Smooth muscle cell of the brain vasculature (primary cell): ENCODE results near the gene EPHB2.
A peak's percentile ranks its signal among the peaks of the same experiment; 100 is the strongest.

ENCODE experiments used
- DNase-seq: peaks from one replicate; pipeline ENCODE4 v3.0.0-alpha.2; 2012; ENCODE audit warnings: low read depth, low spot score

EPHB2 gene

DNA sequence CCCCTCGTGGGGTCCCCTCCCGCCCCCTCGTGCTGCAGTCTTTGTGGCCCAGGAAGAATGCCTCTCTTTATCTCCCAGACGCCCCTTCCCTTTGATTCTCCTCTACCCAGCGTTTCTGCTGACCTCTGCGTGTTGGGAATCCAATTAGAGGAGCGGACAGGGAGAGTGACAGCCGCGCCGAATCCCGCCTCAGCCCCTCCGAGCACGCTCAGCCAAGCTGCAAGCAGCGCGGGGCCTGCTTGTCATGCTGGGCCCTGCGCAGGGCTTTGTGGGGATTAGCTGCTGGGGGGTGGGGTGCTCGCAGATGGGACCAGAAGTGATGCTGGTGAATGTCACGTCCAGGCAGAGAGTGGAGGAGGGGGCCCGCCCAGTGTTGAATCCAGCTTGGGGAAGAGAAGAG lies 91.1 kb downstream of the EPHB2 start:
- no peak for DNase-seq

- DNase-seq, result no peak
Measured at GRCh38 chr1:22803833-22804232, 93.2 kb downstream of the EPHB2 start.

DNA sequence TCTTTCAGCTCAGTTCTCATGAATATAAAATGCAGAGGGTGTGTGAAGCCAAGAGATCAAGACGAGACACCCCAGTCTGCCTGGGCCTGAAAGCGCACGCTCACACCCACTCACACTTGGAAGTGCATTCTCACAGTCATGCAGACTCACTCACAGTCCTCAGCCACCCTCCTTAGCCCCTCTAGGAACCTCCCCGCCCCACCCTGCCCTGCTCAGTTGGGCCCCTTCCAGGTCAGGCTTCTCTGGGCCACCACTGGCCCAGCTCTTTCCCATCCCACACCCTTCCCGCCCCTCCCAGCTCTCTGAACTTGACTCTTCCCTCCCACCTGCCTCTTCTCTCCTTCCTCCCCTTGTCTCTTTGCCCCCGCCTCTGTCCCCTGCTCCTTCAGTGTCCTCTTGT lies 93.8 kb downstream of the EPHB2 start:
- no peak for DNase-seq

DNA sequence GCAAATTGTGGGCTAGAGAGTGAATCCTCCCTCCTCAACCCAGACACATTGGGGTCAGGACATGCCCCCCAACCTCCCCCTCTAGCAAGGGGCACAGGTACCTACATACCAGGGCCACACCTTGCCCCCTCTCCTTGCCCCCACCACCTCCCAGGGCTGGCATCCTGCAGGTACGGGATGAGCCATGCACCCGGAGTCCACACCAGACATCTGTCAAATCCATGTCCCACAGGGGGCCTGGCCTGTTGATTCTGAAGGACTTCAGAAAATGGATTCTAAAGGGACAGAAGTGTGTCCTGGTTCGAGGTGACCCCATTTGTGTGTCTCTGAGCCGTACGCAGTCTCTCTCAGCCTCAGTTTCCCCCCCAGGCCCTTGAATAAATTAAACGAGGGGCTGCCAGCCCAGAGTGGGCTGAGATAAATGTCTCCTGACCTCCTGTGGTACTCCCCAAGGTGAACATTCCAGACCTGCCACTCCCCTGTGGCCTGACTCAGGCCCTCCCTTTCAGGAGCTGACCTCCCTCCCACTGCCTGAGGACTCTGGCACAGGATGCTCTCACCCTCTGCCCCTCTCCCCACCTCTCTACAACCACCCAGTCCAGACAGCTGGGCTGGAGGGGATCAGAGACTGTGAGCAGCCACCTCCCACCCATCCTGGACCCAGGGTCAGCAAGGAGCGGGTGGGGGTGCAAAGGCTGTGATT lies 94.5 kb downstream of the EPHB2 start:
- no peak for DNase-seq

- no peak for DNase-seq
Measured at GRCh38 chr1:22805672-22806038, 95.0 kb downstream of the EPHB2 start.

DNA sequence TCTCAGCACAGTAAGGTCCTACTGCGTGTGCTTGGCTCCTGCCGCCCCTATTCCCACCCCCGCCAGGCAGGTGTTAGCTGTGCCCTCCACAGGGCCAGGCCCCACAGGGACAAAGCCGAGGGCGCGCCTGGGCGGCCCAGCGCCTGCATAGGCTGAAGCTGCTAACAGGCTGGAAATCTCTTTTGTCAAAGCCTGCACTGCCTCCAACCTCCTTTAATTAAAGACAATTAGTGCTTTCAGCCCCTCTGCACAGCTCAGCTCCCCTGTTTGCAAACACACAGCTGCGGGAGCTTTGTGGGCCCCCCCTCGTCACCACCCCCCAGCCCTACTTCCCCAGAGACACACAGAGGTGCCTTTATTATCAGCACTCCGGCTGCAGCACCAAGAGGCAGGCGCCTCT lies 95.9 kb downstream of the EPHB2 start:
- no peak for DNase-seq

- no peak for DNase-seq
Measured at GRCh38 chr1:22807340-22807739, 96.7 kb downstream of the EPHB2 start.

GRCh38 chr1:22808186-22808675 lies 97.6 kb downstream of the EPHB2 start:
- no peak for DNase-seq

- DNase-seq, result peak; percentile 23
Measured at GRCh38 chr1:22808676-22809483, 98.2 kb downstream of the EPHB2 start.

DNA sequence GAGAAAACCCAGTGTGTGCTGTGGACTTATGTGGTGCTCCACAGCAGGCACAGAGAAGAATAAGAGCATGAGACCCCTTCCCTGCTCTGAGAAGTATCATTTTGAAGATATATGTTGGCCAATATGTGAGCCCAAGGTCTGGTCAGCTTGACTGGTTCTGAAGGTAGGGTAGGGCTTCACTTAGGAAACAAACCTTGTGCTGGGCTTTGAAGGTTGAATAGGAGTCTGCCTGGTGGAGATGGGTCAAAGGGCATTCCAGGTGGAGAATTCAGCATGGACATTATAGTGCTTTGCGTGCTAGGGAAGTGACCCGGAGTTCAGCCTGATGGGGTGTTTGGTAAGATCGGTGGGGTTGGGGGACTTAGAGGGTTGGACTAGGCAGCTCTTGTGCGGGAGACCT lies 99.1 kb downstream of the EPHB2 start:
- DNase-seq, result no peak

DNA sequence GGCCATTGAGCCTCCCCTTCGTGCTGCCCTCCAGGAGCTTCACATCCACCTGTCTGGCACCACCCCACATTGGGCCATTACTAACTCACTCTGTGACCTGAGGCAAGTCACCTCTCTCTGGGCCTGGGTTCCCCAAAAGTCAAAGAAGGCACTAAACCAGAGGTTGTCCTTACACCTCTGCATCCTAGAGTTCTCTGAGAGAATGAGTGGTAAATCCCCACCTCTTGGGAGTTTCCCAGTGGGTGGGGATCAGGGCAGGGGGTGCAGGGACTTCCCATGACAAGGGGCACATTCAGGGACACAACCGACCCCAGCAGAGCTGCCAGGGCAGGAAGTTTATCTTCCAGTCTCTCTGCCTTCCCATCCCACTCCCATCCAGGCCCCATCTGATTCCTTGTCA lies 99.7 kb downstream of the EPHB2 start:
- no peak for DNase-seq

DNA sequence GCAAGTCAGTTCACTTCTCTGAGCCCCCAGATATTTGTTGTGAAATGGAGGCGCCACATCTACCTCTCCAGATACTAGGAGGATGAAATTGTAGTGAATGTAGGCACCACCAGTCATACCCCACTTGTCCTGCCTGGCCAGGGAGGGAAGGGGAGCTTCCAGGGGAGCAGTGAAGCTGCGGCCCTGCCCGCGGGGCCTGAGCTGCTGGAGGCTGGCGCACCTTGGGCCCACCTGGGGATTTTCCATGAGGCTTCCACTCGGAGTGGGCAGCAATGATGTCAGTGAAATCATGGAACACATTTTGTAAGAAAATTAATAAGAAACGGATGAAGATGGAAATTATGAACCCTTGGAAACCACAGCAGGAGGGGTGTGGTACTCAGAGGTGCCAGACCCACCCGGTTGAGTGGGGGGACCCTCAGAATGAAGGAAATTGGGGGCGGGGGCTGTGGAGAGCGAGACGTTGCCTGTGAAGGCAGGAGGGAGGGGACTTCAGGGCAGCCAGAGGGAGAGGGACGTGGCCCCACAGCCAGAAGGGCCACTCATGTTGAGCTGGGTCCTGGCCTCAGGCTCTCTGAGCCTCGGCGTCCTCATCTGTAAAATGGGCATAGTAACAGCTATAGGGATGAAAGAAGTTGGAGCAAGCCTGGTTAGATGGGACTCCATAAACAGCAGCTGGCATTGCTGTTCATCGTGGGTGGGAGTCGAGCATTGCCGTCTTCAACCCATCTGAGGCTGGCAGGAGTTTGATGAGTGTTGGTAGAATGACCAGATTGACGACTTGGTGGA lies 101.6 kb downstream of the EPHB2 start:
- no peak for DNase-seq

- no peak for DNase-seq
Measured at GRCh38 chr1:22812993-22813790, 102.6 kb downstream of the EPHB2 start.

DNA sequence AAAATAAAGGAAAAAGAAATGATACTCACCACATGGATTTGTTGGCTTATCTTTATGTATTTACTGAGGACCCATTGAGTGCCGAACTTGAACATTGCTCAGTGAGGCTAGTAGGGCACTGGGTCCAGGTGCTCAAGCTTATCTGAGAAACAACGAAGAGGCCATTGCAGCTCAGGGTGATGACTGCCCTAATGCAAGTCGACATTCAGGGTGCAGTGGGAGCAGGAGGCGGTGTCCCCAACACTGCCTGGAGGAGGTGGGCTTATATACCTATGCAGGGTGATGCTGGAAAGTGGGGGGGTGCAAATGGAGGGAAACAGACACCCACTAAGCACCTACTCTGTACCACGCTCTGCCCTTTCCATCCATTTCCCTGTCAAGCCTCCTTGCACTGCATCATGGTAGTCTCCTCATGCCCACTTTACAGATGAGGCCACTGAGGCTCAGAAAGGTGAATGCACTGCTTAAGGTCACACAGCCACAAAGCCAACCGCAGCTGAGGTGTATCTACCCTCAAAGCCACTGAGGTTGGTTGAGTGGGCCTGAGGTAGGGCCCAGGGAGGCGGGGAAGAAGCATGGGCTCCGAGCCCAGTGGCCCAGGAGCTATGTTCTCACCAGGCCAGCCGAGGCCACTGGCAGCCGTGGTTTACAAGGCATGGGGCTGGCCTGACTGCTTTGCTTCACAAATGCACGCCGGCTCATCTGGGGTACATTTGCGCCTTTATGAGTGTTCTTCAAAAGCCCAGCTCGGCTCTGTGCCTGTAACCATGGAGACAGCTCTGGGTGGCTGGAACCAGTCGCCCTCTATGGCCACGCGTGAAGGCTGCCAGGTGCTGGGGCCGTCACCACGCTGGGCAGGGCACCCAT lies 103.8 kb downstream of the EPHB2 start:
- DNase-seq, result no peak

DNA sequence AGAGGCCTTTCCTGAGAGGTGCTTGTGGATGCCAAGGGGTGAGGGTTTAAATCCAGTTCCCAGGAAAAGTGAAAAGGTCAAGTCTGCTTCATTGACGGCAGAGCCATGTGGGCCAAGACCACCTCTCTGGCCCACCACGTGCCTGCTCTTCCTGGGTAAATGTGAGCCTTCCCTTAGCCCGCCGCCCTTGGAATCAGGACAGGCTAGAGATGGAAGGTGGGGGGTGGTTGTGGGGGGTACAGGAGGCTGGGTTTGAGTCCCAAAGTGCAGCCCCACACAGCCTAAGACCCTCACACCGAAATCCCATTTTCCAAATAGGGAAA lies 104.4 kb downstream of the EPHB2 start:
- DNase-seq, result no peak

GRCh38 chr1:22815421-22816066 lies 104.9 kb downstream of the EPHB2 start:
- DNase-seq, result no peak

- DNase-seq, result no peak
Measured at GRCh38 chr1:22816067-22816775, 105.6 kb downstream of the EPHB2 start.

GRCh38 chr1:22816803-22817202 lies 106.2 kb downstream of the EPHB2 start:
- DNase-seq, result no peak

GRCh38 chr1:22817462-22817861 lies 106.8 kb downstream of the EPHB2 start:
- DNase-seq, result no peak
